ENCODE results near the gene FTO.
"Not testable (repeated sequence)": the region's sequence is repeated elsewhere in the genome, so short reads cannot be mapped to it uniquely, and the experiment has no call there.

Gene FTO

GRCh38 chr16:53832896-53833544 lies 129.1 kb downstream of the FTO start:
- DNase-seq, result no peak

DNA sequence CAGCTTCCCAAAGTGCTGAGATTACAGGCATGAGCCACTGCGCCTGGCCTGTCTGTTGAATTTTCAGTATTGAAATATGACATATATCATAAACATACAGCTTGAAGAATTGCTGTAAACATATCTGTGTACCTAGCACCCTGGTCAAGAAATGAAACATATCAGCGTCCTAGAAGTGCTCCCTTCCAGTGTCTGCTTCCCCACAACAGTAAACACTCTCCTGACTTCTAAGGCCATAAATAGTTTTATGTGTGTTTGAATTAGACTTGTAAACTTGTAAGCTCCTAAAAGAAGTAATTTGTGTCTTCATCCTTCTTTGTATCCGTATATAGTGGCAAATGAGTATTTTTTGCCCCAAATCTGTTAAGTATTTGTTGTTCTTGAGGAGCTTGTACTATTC lies 132.2 kb downstream of the FTO start:
- DNase-seq, result no peak

- no peak for DNase-seq
Observed at GRCh38 chr16:53836680-53837079, 132.7 kb downstream of the FTO start.

- no peak for DNase-seq
Observed at GRCh38 chr16:53837426-53837825, 133.5 kb downstream of the FTO start.

GRCh38 chr16:53839150-53839549 lies 135.2 kb downstream of the FTO start:
- no peak for DNase-seq

DNA sequence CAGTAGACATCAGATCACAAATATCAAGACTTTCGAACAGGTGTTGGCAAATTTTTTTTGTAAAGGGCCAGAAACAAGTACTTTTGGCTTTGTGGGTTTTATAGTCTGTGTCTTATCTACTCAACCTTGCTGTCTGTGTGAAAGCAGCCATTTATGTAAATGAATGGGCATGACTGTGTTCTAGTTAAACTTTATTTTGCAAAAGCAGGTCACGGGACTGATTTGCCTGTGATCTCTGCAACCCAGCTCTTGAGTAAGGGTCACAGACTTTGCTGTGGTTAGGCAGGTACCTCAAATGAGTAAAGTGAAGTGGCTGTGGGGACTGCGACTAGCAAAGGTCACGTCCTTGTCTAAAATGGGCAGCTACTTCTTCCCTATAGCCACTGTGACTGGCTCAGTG lies 136.5 kb downstream of the FTO start:
- no peak for DNase-seq

DNA sequence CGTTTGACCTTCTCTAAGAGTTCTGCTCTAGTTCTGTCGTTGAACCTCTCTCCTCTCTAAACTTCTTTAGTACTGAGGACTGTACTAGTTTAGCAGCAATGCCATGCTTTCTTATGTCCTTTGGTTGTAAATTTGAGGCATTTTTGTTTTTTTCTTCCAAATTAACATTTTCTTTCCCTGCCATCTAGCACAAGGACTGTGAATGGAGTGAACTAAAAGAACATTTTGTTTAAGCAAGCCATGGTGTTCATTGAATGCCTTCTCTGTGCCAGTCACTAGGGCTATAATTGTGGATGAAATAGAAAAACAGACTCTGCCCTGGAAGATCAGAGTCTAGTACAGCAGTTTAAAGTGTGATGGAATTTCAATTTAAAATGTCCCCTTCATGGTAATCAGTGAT lies 137.9 kb downstream of the FTO start:
- no peak for DNase-seq

DNA sequence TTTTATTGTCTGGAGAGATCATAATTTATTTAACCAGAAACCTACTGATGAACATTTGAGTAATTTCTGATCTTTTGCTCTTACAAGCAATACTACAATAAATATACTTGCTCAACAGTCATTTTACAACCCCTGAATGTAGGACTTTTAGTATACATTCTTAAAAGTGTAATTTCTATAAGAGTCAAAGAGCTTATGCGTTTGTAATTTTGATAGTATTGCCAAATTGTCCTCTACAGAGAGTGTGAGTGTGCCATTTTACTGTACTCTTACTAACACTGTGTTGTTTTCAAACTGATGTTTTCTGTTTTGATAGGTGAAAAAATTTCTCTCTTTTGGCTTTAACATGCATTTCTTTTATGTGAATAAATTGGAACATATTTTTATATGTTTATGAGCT lies 139.1 kb downstream of the FTO start:
- DNase-seq, result no peak

DNA sequence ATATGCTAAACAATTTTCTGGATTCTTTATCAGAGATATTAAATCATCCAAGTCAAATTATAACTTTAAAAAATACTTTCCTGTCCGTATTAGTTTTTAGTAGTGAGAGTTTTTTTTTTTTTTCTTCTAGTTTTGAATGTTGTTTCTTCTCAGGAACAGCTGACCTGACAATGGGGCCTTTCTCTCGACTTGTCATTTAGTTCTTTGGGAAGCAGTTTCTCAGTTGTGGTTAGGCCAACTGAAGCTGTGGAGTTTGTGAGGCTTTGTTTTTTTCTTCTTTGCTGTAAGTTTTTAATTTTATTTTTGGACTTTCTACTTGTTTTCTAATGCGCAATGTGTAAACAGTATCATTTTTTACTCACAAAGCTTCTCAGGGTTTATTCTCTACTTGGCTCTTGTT lies 140.8 kb downstream of the FTO start:
- DNase-seq, result no peak

GRCh38 chr16:53846549-53846948 lies 142.6 kb downstream of the FTO start:
- DNase-seq, result not testable (repeated sequence)

- DNase-seq, result no peak
Observed at GRCh38 chr16:53846971-53847370, 143.0 kb downstream of the FTO start.

- DNase-seq, result no peak
Observed at GRCh38 chr16:53848277-53848942, 144.5 kb downstream of the FTO start.

GRCh38 chr16:53848950-53849349 lies 145.0 kb downstream of the FTO start:
- no peak for DNase-seq

DNA sequence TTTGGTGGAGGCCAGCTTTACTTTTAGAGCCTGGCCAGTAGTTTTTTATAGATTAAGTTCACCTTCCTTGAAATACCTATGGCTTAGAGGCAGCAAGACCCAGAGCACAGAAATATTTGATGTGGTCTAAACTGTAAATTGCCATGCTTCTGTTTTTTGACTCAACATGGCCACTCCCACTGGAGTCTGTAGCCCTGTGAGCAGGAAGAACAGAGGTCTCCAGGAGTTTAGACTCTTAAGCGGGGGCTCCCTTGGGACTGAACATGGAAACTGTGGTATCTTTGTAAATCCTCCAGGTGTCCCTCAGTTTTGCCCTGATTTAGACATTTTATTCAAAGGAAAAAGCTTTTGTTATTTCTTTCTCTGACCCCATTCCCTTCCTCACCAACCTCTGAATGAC lies 145.6 kb downstream of the FTO start:
- DNase-seq, result no peak

GRCh38 chr16:53849994-53850393 lies 146.0 kb downstream of the FTO start:
- DNase-seq, result no peak

- no peak for DNase-seq
Observed at GRCh38 chr16:53852678-53853077, 148.7 kb downstream of the FTO start.

GRCh38 chr16:53855056-53855455 lies 151.1 kb downstream of the FTO start:
- no peak for DNase-seq

GRCh38 chr16:53855511-53855910 lies 151.6 kb downstream of the FTO start:
- DNase-seq, result no peak

- no peak for DNase-seq
Observed at GRCh38 chr16:53859995-53860540, 156.1 kb downstream of the FTO start.

- no peak for DNase-seq
Observed at GRCh38 chr16:53863861-53864260, 159.9 kb downstream of the FTO start.

DNA sequence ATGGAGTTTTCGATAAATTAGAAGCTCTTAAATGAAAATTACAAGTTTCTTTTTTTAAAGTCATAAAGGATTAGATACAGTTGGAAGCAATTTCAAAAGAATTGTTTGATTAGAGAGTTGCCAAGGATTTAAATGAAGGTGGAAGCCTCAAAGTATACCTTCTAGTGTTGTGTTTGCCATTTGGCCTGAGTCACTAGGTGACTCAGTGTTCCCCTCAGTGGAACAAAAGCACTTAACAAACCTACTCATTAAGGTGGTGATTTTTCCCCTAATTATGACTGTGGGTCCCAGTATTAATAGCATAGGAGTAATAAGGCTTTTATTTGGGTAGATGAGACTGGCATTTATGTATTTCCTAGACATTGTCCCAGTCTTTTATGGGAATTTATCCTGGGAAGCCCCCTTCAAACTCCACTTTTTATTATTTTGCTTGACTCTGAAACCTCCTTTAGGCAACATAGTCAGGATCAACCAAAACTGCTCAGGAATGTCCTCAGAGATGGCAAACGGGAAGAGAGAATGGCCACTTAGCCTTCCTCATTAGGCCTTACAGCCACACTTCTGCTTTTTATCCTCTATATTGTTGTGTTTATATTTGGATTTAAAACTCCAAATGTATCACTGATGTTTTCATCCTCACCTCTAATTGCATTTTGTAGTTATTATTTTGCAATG lies 161.0 kb downstream of the FTO start:
- DNase-seq, result peak; percentile 8

- peak; percentile 7 for DNase-seq
Observed at GRCh38 chr16:53865494-53865863, 161.5 kb downstream of the FTO start.

GRCh38 chr16:53866520-53866919 lies 162.6 kb downstream of the FTO start:
- no peak for DNase-seq

- no peak for DNase-seq
Observed at GRCh38 chr16:53870831-53871230, 166.9 kb downstream of the FTO start.
